ENCODE data around the gene C1QTNF7.
A peak's percentile ranks its signal among the peaks of the same experiment; 100 is the strongest.

Gene C1QTNF7

GRCh38 chr4:15427701-15428100 is at the start of gene C1QTNF7:
TSS of gene C1QTNF7 (plus strand) at chr4:15428033. CDS start at chr4:15435744, 7,711 bp downstream.
- no peak for DNase-seq

- no peak for DNase-seq
Observed at GRCh38 chr4:15378062-15378461, 49.8 kb upstream of the C1QTNF7 start.

- no peak for DNase-seq
Observed at GRCh38 chr4:15378493-15378892, 49.3 kb upstream of the C1QTNF7 start.

GRCh38 chr4:15381806-15382338 is 46.0 kb upstream of the C1QTNF7 start:
- DNase-seq: no peak

GRCh38 chr4:15382669-15383273 is 45.1 kb upstream of the C1QTNF7 start:
- no peak for DNase-seq

- DNase-seq: no peak
Observed at GRCh38 chr4:15385515-15385914, 42.3 kb upstream of the C1QTNF7 start.

GRCh38 chr4:15385928-15386327 is 41.9 kb upstream of the C1QTNF7 start:
- no peak for DNase-seq

GRCh38 chr4:15390494-15390893 is 37.3 kb upstream of the C1QTNF7 start:
- DNase-seq: no peak

GRCh38 chr4:15392053-15392805 is 35.6 kb upstream of the C1QTNF7 start:
- DNase-seq: no peak

- DNase-seq: no peak
Observed at GRCh38 chr4:15395311-15395710, 32.5 kb upstream of the C1QTNF7 start.

GRCh38 chr4:15396157-15396800 is 31.6 kb upstream of the C1QTNF7 start:
- peak; percentile 16 for DNase-seq

- DNase-seq: no peak
Observed at GRCh38 chr4:15398001-15398400, 29.8 kb upstream of the C1QTNF7 start.

- DNase-seq: no peak
Observed at GRCh38 chr4:15398732-15399131, 29.1 kb upstream of the C1QTNF7 start.

- DNase-seq: no peak
Observed at GRCh38 chr4:15400226-15400625, 27.6 kb upstream of the C1QTNF7 start.

GRCh38 chr4:15400981-15401671 is 26.7 kb upstream of the C1QTNF7 start:
- no peak for DNase-seq

- DNase-seq: no peak
Observed at GRCh38 chr4:15402146-15402545, 25.7 kb upstream of the C1QTNF7 start.

- DNase-seq: no peak
Observed at GRCh38 chr4:15402974-15403373, 24.9 kb upstream of the C1QTNF7 start.

GRCh38 chr4:15405018-15405417 is 22.8 kb upstream of the C1QTNF7 start:
- no peak for DNase-seq

- no peak for DNase-seq
Observed at GRCh38 chr4:15410750-15411149, 17.1 kb upstream of the C1QTNF7 start.

- no peak for DNase-seq
Observed at GRCh38 chr4:15412461-15412860, 15.4 kb upstream of the C1QTNF7 start.

- no peak for DNase-seq
Observed at GRCh38 chr4:15413010-15413622, 14.7 kb upstream of the C1QTNF7 start.

GRCh38 chr4:15413623-15414019 is 14.2 kb upstream of the C1QTNF7 start:
- DNase-seq: no peak
